WTC11 (cell line): Measurements from ENCODE around the gene FKBP11. TPM values are rescaled to one million over a fixed set of nuclear protein-coding genes. Genes with fewer than 3 reads are reported as not detected.
"Not testable (repeated sequence)": the region's sequence is repeated elsewhere in the genome, so short reads cannot be mapped to it uniquely, and the experiment has no call there.

ENCODE experiments used
- ATAC-seq: fragments of 200-7000 bp; cut with Tn5 transposase; 2 replicates; pipeline ENCODE4 v1.10.0; 2021; ENCODE audit warnings: mild to moderate bottlenecking, moderate library complexity
- CTCF ChIA-PET: fragments of 300-600 bp; sonication (Branson Sonifier 250); formaldehyde crosslinking; loops from one replicate; lab custom pipeline; 2021; ENCODE audit warnings: antibody characterized with exemption; lab: Charles Lee
- POLR2A ChIA-PET: fragments of 350-600 bp; sonication (Branson Sonifier 250); formaldehyde crosslinking; loops from one replicate; lab custom pipeline; 2021; ENCODE audit warnings: antibody characterized with exemption; lab: Charles Lee
- DNase-seq: peaks from one replicate; pipeline ENCODE4 v3.0.0; 2021; ENCODE audit warnings: low spot score
- H3K27ac Mint-ChIP-seq: 2 replicates; pipeline ENCODE4 v1.8.0; 2021; ENCODE audit warnings: mixed read lengths
- H3K27me3 Mint-ChIP-seq: 2 replicates; pipeline ENCODE4 v1.8.0; 2021; ENCODE audit warnings: low read depth, mild to moderate bottlenecking, moderate library complexity, mixed read lengths
- H3K36me3 Mint-ChIP-seq: 2 replicates; pipeline ENCODE4 v1.8.0; 2021; ENCODE audit warnings: mixed read lengths
- H3K4me1 Mint-ChIP-seq: 2 replicates; pipeline ENCODE4 v1.8.0; 2022; ENCODE audit warnings: mixed read lengths
- H3K4me3 Mint-ChIP-seq: 2 replicates; pipeline ENCODE4 v1.8.0; 2021; ENCODE audit warnings: mild to moderate bottlenecking, moderate library complexity, mixed read lengths
- H3K9me3 Mint-ChIP-seq: 2 replicates; pipeline ENCODE4 v1.8.0; 2021; ENCODE audit warnings: mixed read lengths
- CREM ChIP-seq: sonication (generic); formaldehyde crosslinking; IDR thresholded peaks from 2 replicates; pipeline ENCODE4 v1.8.1; 2022; ENCODE audit warnings: mild to moderate bottlenecking, missing genetic modification reagents, moderate library complexity
- EMX1 ChIP-seq: fragments of 250-450 bp; sonication (Bioruptor Pico); IDR thresholded peaks from 2 replicates; pipeline ENCODE4 v1.8.0; 2021; ENCODE audit warnings: mild to moderate bottlenecking
- FOXJ3 ChIP-seq: sonication (generic); formaldehyde crosslinking; IDR thresholded peaks from 2 replicates; pipeline ENCODE4 v1.9.0; 2021; ENCODE audit warnings: missing genetic modification reagents, mild to moderate bottlenecking, borderline replicate concordance
- FOXP1 ChIP-seq: sonication (generic); formaldehyde crosslinking; IDR thresholded peaks from 2 replicates; pipeline ENCODE4 v1.8.0; 2022; ENCODE audit warnings: missing genetic modification reagents, mild to moderate bottlenecking, moderate library complexity, borderline replicate concordance
- KAT7 ChIP-seq: sonication (generic); formaldehyde crosslinking; IDR thresholded peaks from 2 replicates; pipeline ENCODE4 v1.8.1; 2023; ENCODE audit warnings: missing genetic modification reagents, mild to moderate bottlenecking, borderline replicate concordance
- MXD4 ChIP-seq: fragments of 250-450 bp; sonication (Bioruptor Pico); IDR thresholded peaks from 2 replicates; pipeline ENCODE4 v1.8.0; 2021; ENCODE audit warnings: mild to moderate bottlenecking, moderate library complexity, borderline replicate concordance
- NR1H2 ChIP-seq: sonication (generic); formaldehyde crosslinking; IDR thresholded peaks from 2 replicates; pipeline ENCODE4 v1.9.0; 2021; ENCODE audit warnings: mild to moderate bottlenecking, moderate library complexity, missing genetic modification reagents
- NR3C1 ChIP-seq: sonication (generic); formaldehyde crosslinking; conservative IDR thresholded peaks from 2 replicates; pipeline ENCODE4 v1.8.1; 2023; ENCODE audit warnings: low read depth, mild to moderate bottlenecking, missing genetic modification reagents
- PRRX2 ChIP-seq: fragments of 250-450 bp; sonication (Bioruptor Pico); IDR thresholded peaks from 2 replicates; pipeline ENCODE4 v1.8.0; 2021; ENCODE audit warnings: mild to moderate bottlenecking
- SMAD3 ChIP-seq: sonication (generic); formaldehyde crosslinking; IDR thresholded peaks from 2 replicates; pipeline ENCODE4 v1.8.0; 2022; ENCODE audit warnings: missing genetic modification reagents, mild to moderate bottlenecking, borderline replicate concordance
- TCF7 ChIP-seq: sonication (generic); formaldehyde crosslinking; IDR thresholded peaks from 2 replicates; pipeline ENCODE4 v1.8.0; 2022; ENCODE audit warnings: mild to moderate bottlenecking, low read depth, missing genetic modification reagents, moderate library complexity
- ZNF232 ChIP-seq: sonication (generic); formaldehyde crosslinking; IDR thresholded peaks from 2 replicates; pipeline ENCODE4 v1.8.0; 2022; ENCODE audit warnings: mild to moderate bottlenecking, missing genetic modification reagents
- ZNF423 ChIP-seq: fragments of 250-450 bp; sonication (Bioruptor Pico); IDR thresholded peaks from 2 replicates; pipeline ENCODE4 v2.1.2; 2022; ENCODE audit warnings: mild to moderate bottlenecking, moderate library complexity
- total RNA-seq: library from RNA; stranded (reverse); gene quantifications from 3 replicates; pipeline ENCODE4 v1.2.3, GENCODE V29; 2021
- TF ChIP-seq, protein P1 (sequence below): sonication (generic); formaldehyde crosslinking; IDR thresholded peaks from 2 replicates; pipeline ENCODE4 v1.8.0; 2022; ENCODE audit warnings: mild to moderate bottlenecking, missing genetic modification reagents
- TF ChIP-seq, protein P2 (sequence below): sonication (generic); formaldehyde crosslinking; IDR thresholded peaks from 2 replicates; pipeline ENCODE4 v1.8.1; 2022; ENCODE audit warnings: low read depth, mild to moderate bottlenecking, moderate library complexity, missing genetic modification reagents, borderline replicate concordance
- TF ChIP-seq, protein P3 (sequence below): sonication (generic); formaldehyde crosslinking; IDR thresholded peaks from 2 replicates; pipeline ENCODE4 v1.8.1; 2023; ENCODE audit warnings: mild to moderate bottlenecking, missing genetic modification reagents

The FKBP11 gene
- total RNA-seq, 1 experiment from 2014 or later: 64.5 TPM

DNA sequence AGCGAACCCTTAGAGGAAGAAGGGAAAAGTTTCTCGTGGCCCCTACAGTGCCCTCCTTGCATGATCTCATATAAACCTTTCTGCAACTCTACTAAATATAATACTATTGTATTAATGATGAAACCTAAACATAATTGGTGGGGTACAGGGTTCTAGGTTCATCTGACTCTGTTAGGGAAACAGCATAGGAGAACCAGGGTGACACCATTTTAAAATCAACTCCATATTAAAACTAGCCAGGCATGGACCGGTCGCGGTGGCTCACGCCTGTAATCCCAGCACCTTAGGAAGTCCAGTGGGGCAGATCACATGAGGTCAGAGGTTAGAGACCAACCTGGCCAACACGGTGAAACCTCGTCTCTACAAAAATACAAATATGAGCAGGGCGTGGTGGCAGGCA lies 44.6 kb downstream of the FKBP11 start:
- Mint-ChIP-seq H3K36me3 (no peaks in the 10 kb centered on the region), H3K9me3 (no peaks in the 10 kb centered on the region), H3K4me3 (no peak overlapping the region), H3K27ac (no peak overlapping the region), H3K4me1 (peaks cover 33% of the 10 kb centered on the region), H3K27me3 (peaks cover 7% of the 10 kb centered on the region)
- TF ChIP-seq, protein P1, sequence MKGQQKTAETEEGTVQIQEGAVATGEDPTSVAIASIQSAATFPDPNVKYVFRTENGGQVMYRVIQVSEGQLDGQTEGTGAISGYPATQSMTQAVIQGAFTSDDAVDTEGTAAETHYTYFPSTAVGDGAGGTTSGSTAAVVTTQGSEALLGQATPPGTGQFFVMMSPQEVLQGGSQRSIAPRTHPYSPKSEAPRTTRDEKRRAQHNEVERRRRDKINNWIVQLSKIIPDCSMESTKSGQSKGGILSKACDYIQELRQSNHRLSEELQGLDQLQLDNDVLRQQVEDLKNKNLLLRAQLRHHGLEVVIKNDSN: no peak
- no peak for TF ChIP-seq EMX1 (CRISPR knock-in tag)
- TF ChIP-seq CREM (CRISPR knock-in tag): no peak
- ATAC-seq: no peak
- DNase-seq: no peak
- ChIA-PET CTCF (interaction anchor here (0.8 to 5.3 kb wide), 3 partner anchors 10 to 28 kb away, joined by 3 to 78 read pairs (median 42); partner anchors contain the start of gene DDX23), POLR2A (interaction anchor here (3.9 kb wide), 1 partner anchor 15 kb away, joined by 32 read pairs; the partner anchor contains the start of gene RND1)

DNA sequence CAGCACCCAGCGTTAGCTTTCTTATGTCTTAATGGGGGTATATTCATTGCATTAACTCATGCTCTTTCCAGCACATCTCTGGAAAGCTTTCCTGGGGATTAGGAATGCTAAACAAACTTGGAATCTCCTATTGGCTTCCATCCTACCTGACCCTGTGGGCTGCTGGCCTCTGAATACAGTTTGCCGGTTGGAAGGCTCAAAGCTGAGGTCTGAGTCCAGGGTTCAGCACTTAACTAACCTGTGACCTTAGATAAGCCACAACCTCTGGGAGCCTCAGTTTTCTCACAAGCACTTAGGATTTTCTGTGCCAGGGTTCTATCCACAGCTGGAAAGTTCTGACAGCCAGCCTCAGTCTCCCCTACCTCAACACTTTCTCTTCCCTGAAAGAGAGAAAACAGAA lies 46.7 kb downstream of the FKBP11 start:
- DNase-seq (no peak), ATAC-seq (no peak)
- ChIA-PET POLR2A (interaction anchor here (0.6 to 1.2 kb wide), 2 partner anchors 13 to 26 kb away, joined by 3 to 4 read pairs; partner anchors contain the start of genes DDX23 and RND1), CTCF (interaction anchor here (0.9 to 1.9 kb wide), 2 partner anchors 12 to 58 kb away, joined by 3 to 10 read pairs; no protein-coding TSS in a partner anchor)
- H3K27ac Mint-ChIP-seq: no peak overlapping the region
- H3K36me3 Mint-ChIP-seq: no peaks in the 10 kb centered on the region
- H3K4me1 Mint-ChIP-seq: peaks cover 22% of the 10 kb centered on the region
- H3K4me3 Mint-ChIP-seq: no peak overlapping the region
- H3K9me3 Mint-ChIP-seq: no peaks in the 10 kb centered on the region
- TF ChIP-seq ZNF232 (CRISPR knock-in tag) (no peak), FOXP1 (CRISPR knock-in tag) (no peak), PRRX2 (CRISPR knock-in tag) (no peak)
- TF ChIP-seq, protein P2, sequence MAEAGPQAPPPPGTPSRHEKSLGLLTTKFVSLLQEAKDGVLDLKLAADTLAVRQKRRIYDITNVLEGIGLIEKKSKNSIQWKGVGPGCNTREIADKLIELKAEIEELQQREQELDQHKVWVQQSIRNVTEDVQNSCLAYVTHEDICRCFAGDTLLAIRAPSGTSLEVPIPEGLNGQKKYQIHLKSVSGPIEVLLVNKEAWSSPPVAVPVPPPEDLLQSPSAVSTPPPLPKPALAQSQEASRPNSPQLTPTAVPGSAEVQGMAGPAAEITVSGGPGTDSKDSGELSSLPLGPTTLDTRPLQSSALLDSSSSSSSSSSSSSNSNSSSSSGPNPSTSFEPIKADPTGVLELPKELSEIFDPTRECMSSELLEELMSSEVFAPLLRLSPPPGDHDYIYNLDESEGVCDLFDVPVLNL: no peak
- TF ChIP-seq, protein P3, sequence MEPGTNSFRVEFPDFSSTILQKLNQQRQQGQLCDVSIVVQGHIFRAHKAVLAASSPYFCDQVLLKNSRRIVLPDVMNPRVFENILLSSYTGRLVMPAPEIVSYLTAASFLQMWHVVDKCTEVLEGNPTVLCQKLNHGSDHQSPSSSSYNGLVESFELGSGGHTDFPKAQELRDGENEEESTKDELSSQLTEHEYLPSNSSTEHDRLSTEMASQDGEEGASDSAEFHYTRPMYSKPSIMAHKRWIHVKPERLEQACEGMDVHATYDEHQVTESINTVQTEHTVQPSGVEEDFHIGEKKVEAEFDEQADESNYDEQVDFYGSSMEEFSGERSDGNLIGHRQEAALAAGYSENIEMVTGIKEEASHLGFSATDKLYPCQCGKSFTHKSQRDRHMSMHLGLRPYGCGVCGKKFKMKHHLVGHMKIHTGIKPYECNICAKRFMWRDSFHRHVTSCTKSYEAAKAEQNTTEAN (CRISPR knock-in tag): no peak
- peaks cover 7% of the 10 kb centered on the region for H3K27me3 Mint-ChIP-seq

DNA sequence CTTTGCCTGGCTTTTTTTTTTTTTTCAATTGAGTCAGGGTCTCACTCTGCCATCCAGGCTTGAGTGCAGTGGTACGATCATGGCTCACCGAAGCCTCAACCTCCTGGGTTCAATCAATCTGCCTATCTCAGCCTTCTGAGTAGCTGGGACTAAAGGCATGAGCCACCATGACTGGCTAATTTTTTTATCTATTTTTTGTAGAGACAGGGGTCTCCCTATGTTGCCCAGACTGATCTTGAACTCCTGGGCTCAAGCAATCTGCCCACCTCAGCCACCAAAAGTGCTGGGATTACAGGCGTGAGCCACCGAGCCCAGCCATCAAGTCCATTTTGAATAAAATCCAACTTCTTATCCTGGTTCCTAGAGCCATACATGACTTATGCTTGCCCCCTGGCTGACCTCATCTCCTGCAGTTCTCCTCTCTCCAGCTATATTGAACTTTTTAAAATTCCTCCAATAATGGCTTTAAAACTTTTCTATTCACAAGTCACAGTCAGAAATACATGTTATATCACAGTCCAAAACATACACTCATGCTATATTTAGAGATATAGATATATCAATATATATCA lies 49.3 kb downstream of the FKBP11 start:
- ChIA-PET POLR2A (no interaction called here), CTCF (interaction anchor here (0.7 to 1.3 kb wide), 3 partner anchors 11 to 23 kb away, joined by 3 to 4 read pairs (median 3); no protein-coding TSS in a partner anchor)
- no peak for DNase-seq
- H3K9me3 Mint-ChIP-seq: no peaks in the 10 kb centered on the region
- no peaks in the 10 kb centered on the region for H3K36me3 Mint-ChIP-seq
- H3K27ac Mint-ChIP-seq: no peak overlapping the region
- no peak overlapping the region for H3K4me3 Mint-ChIP-seq
- no peak for ATAC-seq
- no peaks in the 10 kb centered on the region for H3K4me1 Mint-ChIP-seq
- H3K27me3 Mint-ChIP-seq: peaks cover 5% of the 10 kb centered on the region
- TF ChIP-seq KAT7 (CRISPR knock-in tag) (no peak), TCF7 (CRISPR knock-in tag) (no peak), SMAD3 (CRISPR knock-in tag) (no peak), FOXJ3 (CRISPR knock-in tag) (no peak), NR1H2 (CRISPR knock-in tag) (no peak), ZNF423 (CRISPR knock-in tag) (no peak), MXD4 (CRISPR knock-in tag) (no peak), NR3C1 (CRISPR knock-in tag) (no peak)

DNA sequence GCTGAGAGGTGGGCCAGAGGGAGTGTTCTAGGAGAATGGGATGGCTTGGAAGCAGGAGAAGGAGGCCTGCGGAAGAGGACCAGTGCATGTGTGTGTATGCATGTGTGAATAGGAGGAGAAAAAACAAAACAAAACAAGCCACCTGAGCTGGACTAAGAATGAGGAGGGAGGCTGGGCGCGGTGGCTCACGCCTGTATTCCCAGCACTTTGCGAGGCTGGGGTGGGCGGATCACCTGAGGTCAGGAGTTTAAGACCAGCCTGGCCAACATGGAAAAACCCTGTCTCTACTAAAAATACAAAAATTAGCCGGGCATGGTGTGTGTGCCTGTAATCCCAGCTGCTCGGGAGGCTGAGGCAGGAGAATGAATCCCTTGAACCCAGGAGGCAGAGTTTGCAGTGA lies 51.8 kb downstream of the FKBP11 start:
- H3K9me3 Mint-ChIP-seq, H3K27me3 Mint-ChIP-seq, H3K4me3 Mint-ChIP-seq, H3K4me1 Mint-ChIP-seq, ATAC-seq, H3K27ac Mint-ChIP-seq, DNase-seq, H3K36me3 Mint-ChIP-seq: not testable (repeated sequence)
- ChIA-PET POLR2A (interaction anchor here (0.7 to 1.0 kb wide), 2 partner anchors 10 to 68 kb away, joined by 3 read pairs; no protein-coding TSS in a partner anchor), CTCF (interaction anchor here (1.8 to 5.5 kb wide), 4 partner anchors 17 to 115 kb away, joined by 5 to 39 read pairs (median 10); partner anchors contain the start of gene DDX23)
